Left renal cortex interstitium (tissue), 4 donors: ENCODE data around the gene MIP. TPM values are rescaled to one million over a fixed set of nuclear protein-coding genes. Genes with fewer than 3 reads are reported as not detected.
"Not testable (repeated sequence)": the region's sequence is repeated elsewhere in the genome, so short reads cannot be mapped to it uniquely, and the experiment has no call there.

Experiments used
- DNase-seq, 4 donors: peaks; one replicate each; pipeline ENCODE4 v3.0.0-alpha.2; 2013; ENCODE audit warnings: low read depth in 4 of 4, low spot score in 2 of 4, missing footprints in 1 of 4
- polyA plus RNA-seq, 4 donors: library from polyadenylated mRNA; unstranded; fragments of 120-200 nt; gene quantifications; one replicate each; pipeline ENCODE4 v1.2.1, GENCODE V29; 2013; ENCODE audit not compliant: insufficient read length in 4 of 4

The MIP gene
- polyA plus RNA-seq, 4 donors = 0.11 to 0.38 (median 0.21) TPM; not detected in 1

DNA sequence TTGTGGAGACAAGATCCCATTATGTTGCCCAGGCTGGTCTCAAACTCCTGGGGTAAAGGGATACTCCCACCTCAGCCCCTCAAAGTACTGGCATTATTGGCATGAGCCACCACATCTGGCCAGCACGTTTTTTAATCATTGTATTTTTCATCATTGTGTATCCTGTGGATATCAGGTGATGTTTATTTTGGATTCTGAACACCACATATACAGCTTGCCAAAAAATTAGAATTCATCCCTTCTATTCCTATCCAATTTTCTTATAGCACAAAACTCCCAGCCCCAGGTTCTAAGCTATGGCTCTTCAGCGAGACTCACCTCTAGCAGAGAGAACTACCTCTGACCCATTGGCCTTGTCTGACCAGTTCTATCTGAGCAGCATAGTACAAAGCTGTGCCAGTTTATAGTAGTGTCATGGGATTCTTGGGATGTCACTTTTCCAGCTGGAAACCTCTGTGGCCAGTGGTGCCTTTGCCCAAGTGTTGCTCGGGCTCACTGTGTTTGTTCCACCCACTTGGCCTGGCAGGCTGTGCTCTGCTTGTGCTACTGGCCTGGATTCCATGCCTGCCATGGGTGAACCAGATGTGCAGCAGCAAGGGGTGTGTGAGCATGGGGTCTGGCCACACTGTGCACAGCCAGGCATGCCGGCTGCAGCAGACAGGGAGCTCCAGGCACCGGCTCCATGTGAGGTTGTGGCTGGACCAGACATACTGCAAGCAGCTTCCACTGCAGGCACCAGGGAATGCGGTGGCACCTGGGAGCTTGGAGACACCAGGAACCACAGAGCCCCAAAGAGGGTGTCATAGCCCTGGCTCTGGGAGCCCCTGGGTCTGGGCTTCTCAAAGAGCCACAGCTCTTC lies 42.4 kb downstream of the MIP start:
- no peak for DNase-seq

DNA sequence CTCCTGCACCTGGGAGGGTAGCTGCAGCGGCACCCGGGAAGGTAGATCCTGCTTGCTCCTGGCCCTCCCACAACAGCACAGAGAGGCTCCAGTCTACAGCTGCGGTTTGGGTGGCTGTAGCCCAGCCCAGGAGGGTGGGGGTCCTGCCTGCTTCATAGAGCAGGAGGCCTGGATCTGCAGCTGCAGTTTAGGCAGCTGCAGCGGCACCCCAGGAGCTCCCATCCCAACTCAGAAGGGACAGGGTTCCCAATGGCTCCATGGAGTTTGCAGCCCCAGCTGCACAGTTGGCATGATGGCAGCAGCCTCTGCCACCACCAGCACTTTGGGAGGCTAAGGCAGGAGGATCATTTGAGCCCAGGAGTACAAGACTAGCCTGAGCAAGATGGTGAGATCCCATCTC lies 43.7 kb downstream of the MIP start:
- no peak for DNase-seq

DNA sequence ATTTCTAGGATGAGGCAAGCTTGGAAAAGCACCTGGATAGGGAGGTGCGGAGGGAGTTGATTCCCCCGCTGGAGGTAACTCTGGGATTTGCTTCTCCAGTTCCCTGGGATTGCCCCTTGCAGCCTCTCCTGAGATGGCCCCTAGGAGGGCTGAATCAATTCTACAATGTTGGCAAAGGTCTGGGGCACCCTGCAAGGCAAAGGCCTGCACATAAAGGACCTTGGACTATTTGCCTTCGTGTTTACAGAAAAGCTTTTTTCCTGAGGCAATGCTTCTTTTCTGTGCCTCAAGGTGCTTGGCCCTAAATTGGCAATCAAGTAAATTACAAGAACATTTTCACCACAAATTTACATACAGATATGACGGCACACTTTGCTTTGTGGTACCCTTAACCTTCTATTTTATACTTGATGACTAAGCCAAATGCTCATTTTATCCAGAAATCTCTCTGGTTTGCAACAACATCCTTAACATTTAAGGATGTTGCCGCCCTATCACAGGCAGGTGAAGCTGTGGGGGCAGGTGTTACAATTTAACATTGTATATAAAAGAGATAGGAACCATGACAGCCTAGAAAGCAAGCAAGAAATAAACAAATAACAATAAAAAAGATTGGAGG lies 45.5 kb downstream of the MIP start:
- no peak for DNase-seq

DNA sequence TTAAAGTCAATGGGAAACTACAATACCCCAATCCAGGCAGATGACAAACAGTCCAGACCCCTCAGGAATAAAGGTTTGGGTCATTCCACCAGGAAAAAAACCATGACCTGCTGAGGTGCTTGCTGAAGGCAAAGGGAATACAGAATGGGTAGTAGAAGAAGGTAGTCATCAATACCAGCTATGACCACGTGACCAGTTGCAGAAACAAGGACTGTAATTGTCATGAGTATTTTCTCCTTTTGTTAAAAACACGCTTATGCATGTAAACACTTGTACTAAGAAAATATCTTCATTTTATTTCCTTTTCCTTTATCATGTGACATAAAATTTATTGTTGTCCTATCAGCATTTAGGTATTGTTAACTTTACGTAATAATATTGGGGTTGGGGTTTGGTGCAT lies 50.2 kb downstream of the MIP start:
- DNase-seq = not testable (repeated sequence)

DNA sequence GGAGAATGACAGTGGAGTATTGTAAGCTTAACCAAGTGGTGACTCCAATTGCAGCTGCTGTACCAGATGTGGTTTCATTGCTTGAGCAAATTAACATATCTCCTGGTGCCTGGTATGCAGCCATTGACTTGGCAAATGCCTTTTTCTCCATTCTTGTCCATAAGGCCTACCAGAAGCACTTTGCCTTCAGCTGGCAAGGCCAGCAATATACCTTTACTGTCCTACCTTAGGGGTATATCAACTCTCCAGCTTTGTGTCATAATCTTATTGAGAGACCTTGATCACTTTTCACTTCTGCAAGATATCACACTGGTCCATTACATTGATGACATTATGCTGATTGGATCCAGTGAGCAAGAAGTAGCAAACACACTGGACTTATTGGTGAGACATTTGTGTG lies 52.8 kb downstream of the MIP start:
- not testable (repeated sequence) for DNase-seq

DNA sequence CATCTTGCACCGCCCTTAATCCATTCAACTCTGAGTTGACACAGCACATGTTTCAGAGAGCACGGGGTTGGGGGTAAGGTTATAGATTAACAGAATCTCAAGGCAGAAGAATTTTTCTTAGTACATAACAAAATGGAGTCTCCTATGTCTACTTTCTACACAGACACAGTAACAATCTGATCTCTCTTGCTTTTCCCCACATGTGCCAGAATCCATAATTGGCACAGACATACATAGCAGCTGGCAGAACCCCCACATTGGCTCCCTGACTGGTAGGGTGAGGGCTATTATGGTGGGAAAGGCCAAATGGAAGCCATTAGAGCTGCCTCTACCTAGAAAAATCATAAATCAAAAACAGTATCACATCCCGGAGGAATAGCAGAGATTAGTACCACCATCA lies 53.3 kb downstream of the MIP start:
- not testable (repeated sequence) for DNase-seq

Other genes starting within 250 kb of the MIP start
- gene RNF41, start 232.7 kb downstream of the MIP start, polyA plus RNA-seq = 10 to 100 TPM; 44.0 to 46.6 (median 45.4) TPM
- gene NABP2, start 230.3 kb downstream of the MIP start, polyA plus RNA-seq = 10 to 100 TPM; 28.6 to 32.9 (median 30.8) TPM
- gene SLC39A5, start 224.6 kb downstream of the MIP start, polyA plus RNA-seq = 10 to 100 TPM; 46.5 to 69.1 (median 59.7) TPM
- gene ANKRD52, start 196.3 kb downstream of the MIP start, polyA plus RNA-seq = 10 to 100 TPM; 24.0 to 45.9 (median 31.5) TPM
- gene COQ10A, start 187.7 kb downstream of the MIP start, polyA plus RNA-seq = 10 to 100 TPM; 13.3 to 20.7 (median 19.0) TPM
- 100 to 1,000 TPM; 169 to 213 (median 200) TPM for gene CS, start 154.3 kb downstream of the MIP start, polyA plus RNA-seq
- 100 to 1,000 TPM; 143 to 174 (median 159) TPM for gene CNPY2, start 138.7 kb downstream of the MIP start, polyA plus RNA-seq
- 100 to 1,000 TPM in 2 of 4 donors, 10 to 100 TPM in 2; 51.8 to 138 (median 92.9) TPM for gene PAN2, start 120.7 kb downstream of the MIP start, polyA plus RNA-seq
- 1 to 10 TPM in 1 of 4 donors, under 1 TPM in 3; 0.59 to 1.2 (median 0.75) TPM for gene IL23A, start 115.8 kb downstream of the MIP start, polyA plus RNA-seq
- gene STAT2, start 94.5 kb downstream of the MIP start, polyA plus RNA-seq = 100 to 1,000 TPM in 2 of 4 donors, 10 to 100 TPM in 2; 71.1 to 156 (median 114) TPM
- under 1 TPM; 0.09 to 0.14 (median 0.12) TPM for gene APOF, start 91.8 kb downstream of the MIP start, polyA plus RNA-seq
- 10 to 100 TPM; 30.4 to 45.3 (median 40.8) TPM for gene TIMELESS, start 5.2 kb downstream of the MIP start, polyA plus RNA-seq
- 1 to 10 TPM; 3.4 to 7.4 (median 5.1) TPM for gene SPRYD4, start 13.9 kb upstream of the MIP start, polyA plus RNA-seq
- gene GLS2, start 33.5 kb upstream of the MIP start, polyA plus RNA-seq = 1 to 10 TPM; 1.2 to 3.0 (median 2.1) TPM
- gene RBMS2, start 67.2 kb upstream of the MIP start, polyA plus RNA-seq = 10 to 100 TPM; 34.6 to 47.2 (median 39.0) TPM
- gene BAZ2A, start 175.7 kb upstream of the MIP start, polyA plus RNA-seq = 100 to 1,000 TPM in 1 of 4 donors, 10 to 100 TPM in 3; 62.3 to 124 (median 80.5) TPM
- 1,000 to 10,000 TPM in 2 of 4 donors, 100 to 1,000 TPM in 2; 822 to 1,339 (median 1,003) TPM for gene ATP5F1B, start 191.3 kb upstream of the MIP start, polyA plus RNA-seq
- 100 to 1,000 TPM; 267 to 334 (median 321) TPM for gene PTGES3, start 233.6 kb upstream of the MIP start, polyA plus RNA-seq